NCI-H1436 treated with DMSO at 0.1 percent for 48 hours (cell line): ENCODE data around the gene CCDC122.

Experiments used
- DNase-seq: peaks from one replicate; lab custom pipeline; 2025; lab: John Stamatoyannopoulos, UW

CCDC122 gene

GRCh38 chr13:43878892-43879754 lies at the start of gene CCDC122:
Gene CCDC122, minus strand, starts transcription at chr13:43879740. Its CDS starts 10,364 bp downstream, at chr13:43869376.
- DNase-seq, result no peak

- DNase-seq, result no peak
These were observed 45.2 kb upstream of the CCDC122 start for GRCh38 chr13:43924549-43925245.

GRCh38 chr13:43920965-43921674 lies 41.6 kb upstream of the CCDC122 start:
- DNase-seq, result no peak

- no peak for DNase-seq
These were observed 39.1 kb upstream of the CCDC122 start for GRCh38 chr13:43918636-43919035.

- DNase-seq, result no peak
These were observed 37.3 kb upstream of the CCDC122 start for GRCh38 chr13:43916828-43917227.

DNA sequence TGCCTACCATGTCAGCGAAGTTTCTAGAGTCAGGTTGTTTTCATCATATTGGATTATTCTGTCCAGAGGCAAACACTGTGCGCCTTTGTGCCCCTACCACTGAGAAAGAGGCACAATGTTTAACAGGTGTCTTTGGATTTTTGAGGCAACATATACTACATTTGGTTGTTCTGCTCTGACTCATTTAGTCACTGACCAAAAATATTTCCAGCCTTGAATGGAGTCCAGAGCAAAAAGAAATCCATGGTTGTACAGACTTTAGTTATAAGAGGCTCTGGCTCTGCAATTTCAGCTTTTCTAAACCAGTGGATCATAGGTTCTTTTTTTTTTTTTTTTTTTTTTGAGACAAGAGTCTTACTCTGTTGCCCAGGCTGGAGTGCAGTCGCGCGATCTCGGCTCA lies 35.9 kb upstream of the CCDC122 start:
- DNase-seq, result no peak

DNA sequence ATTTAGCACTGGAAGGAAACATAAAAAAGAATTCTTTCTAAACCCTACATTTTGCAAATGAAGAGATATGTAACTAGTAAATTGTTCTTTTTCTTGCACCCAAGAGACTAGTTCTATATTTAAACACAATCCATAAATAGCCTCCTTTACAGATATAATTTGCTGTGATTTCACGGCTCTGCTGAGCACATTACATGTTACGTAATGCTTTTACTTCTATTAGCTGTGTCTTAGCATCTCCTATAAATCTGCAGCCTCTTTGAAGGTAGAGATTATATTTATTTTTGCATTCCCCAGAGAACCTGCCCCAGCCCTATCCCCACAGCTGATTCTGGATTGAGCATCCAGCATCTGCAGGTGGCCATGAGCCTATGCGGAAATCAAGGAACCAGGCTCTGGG lies 32.3 kb upstream of the CCDC122 start:
- DNase-seq, result no peak

- DNase-seq, result no peak
These were observed 31.7 kb upstream of the CCDC122 start for GRCh38 chr13:43911278-43911677.

GRCh38 chr13:43910856-43911255 lies 31.3 kb upstream of the CCDC122 start:
- no peak for DNase-seq

DNA sequence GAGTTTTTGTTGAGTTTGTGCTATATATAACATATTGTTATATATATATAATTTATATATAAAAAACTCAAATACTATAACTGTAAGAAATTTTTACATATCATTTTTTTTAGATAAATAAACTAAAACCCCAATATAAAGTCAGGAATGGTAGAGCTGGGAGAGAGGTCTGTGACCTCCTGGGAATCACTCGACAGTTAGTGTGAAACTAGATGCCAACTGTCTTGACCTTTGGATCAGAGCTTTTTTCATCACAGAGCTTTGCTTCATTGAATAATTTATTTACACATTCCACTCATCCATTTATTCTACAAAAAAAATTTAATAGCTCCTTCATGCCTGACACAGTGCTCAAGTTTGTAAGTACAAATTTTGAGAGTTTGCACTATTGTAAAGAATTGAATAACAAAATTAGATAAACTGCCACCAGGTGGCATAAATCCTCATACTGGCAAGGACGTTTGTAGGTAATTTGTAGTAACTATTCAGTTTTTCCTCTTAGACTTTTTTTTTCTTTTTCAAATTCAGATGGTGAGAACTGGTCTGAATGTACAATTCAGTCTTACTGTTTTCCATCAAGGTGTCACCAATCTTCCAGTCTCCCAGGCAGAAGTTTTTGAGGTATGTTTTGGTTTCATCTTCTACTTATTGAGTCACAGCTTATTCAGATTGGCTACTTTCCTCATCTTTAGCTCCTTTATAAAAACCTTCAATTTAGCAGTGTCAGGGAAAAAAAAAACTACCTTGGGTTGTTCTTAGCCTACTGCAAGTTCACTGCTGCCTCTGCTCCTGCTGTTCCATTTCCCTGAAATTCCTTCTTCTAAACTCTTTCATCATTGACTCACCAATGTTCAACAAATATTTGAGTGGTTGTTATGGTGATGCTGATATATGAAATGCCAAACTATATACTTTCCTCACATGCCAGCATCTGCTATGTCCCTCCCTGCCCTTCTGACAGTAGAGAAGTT lies 28.9 kb upstream of the CCDC122 start:
- DNase-seq, result no peak

GRCh38 chr13:43905435-43906031 lies 26.0 kb upstream of the CCDC122 start:
- DNase-seq, result no peak

GRCh38 chr13:43895940-43896339 lies 16.4 kb upstream of the CCDC122 start:
- no peak for DNase-seq

DNA sequence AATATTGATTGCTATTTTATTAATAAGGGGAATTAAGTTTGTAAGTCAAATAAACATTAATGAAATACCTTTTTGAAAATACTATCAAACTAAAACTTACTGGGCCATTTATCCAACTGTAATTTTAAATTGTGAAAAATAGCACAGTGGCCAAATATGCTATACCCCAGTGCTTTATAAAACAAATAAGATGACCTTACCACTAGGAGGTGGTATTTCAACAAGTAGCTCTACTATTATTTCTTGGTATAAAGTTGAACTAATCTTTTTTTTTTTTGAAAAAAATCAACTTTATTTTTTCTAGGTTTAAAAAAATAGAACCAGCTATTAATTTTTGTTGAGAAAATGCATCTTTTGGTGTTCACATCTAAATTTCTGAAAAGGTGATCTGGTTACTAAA lies 14.9 kb upstream of the CCDC122 start:
- no peak for DNase-seq

DNA sequence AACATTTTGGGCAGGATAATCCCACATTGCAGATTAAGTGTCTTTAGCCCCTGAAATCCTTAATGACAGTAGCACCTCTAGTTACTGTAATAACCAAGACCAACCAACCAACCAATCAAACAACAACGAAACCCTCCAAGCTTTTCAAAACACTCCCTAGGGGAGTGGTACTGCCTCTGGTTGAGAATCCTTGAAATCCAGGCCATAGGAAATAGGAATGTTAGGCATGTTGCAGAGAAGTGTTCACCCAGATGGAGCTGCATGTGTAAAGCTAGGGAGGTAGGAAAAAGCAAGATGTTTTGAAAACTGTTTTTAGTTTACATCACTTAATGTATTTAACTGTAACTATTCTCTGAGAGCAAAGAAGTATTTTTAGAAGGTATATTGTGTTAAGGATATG lies 4.7 kb upstream of the CCDC122 start:
- DNase-seq, result no peak

GRCh38 chr13:43883631-43884030 lies 4.1 kb upstream of the CCDC122 start:
- DNase-seq, result no peak

DNA sequence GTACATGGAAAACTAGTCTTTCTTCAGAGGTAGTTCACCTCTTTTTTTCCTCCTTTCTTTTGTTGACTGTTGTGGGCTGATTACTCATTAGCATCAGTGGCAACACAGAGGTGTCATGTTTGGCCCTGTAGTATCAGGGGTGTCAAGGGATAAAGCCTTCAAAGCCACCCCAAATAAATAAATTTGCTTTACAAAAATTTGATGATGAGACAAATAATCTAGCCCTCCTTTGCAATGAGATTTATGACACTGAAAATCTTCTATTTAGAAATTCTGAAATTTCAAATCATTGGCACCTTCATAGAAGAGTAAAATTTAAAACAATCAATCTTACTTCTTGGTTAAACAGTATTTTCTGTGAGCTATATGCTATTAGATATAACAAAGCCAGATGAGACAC lies 2.0 kb upstream of the CCDC122 start:
- no peak for DNase-seq

DNA sequence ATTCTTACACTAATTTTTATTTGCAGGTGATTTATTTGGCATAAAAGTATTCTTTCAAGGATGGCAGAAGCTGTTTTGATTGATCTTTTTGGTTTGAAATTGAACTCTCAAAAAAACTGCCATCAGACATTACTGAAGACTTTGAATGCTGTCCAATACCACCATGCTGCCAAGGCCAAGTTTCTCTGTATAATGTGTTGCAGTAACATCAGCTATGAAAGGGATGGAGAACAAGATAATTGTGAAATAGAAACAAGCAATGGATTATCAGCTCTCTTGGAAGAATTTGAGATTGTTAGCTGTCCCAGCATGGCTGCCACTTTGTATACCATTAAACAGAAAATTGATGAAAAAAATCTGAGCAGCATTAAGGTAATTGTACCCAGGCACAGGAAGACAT lies 1.4 kb upstream of the CCDC122 start:
- no peak for DNase-seq

- no peak for DNase-seq
These were observed 795 bp upstream of the CCDC122 start for GRCh38 chr13:43880214-43880855.

DNA sequence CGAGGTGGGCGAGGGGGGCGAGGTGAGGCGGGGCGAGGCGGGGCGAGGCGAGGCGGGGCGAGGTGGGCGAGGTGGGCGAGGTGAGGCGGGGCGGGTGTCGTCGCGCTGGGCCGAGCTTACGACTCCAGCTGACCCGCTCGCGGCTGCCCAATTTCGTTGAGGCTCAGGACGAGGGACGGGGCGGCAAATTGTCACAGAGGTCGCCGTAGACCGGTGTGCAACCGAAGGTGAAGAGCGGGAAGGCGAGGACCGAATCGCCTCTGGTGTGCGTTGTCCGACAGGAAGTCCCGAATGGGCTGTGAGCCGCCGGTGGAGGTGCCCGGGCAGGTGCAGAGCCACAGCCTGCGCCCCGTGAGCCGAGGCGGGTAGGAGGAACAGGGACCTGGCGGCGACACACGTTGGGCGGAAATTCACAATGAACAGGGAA lies 228 bp upstream of the CCDC122 start, which contains the start of gene LACC1:
LACC1 (plus strand) TSS at position 150 of the 427 bp plus-strand sequence. CDS start 1,082 bp downstream, outside the sequence.
- no peak for DNase-seq

DNA sequence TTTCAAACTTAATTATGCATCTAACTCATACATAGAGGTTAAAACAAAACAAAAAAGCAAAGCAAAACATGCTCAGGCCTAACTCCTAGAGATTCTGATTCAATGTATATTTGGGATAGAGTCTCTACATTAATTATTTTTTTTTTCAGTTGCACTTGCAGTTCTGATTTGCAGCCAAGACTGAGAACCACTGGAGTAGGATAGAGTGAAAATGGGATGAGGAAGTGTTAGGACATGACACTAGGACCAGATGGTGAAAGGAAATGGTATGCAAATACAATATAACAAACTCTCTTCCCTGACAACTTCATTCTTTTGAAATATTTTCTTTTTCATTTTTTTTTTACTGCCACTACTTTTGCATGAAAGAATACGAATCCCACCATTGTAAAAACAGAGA lies 1.8 kb downstream of the CCDC122 start:
- DNase-seq, result no peak
